ENCODE measurements around the gene ABHD17A. TPM values are rescaled to one million over a fixed set of nuclear protein-coding genes. Genes with fewer than 3 reads are reported as not detected.
"Not testable (repeated sequence)": the region's sequence is repeated elsewhere in the genome, so short reads cannot be mapped to it uniquely, and the experiment has no call there.

The ABHD17A gene
- total RNA-seq, 1 donor from 2014 or later: 283 TPM

DNA sequence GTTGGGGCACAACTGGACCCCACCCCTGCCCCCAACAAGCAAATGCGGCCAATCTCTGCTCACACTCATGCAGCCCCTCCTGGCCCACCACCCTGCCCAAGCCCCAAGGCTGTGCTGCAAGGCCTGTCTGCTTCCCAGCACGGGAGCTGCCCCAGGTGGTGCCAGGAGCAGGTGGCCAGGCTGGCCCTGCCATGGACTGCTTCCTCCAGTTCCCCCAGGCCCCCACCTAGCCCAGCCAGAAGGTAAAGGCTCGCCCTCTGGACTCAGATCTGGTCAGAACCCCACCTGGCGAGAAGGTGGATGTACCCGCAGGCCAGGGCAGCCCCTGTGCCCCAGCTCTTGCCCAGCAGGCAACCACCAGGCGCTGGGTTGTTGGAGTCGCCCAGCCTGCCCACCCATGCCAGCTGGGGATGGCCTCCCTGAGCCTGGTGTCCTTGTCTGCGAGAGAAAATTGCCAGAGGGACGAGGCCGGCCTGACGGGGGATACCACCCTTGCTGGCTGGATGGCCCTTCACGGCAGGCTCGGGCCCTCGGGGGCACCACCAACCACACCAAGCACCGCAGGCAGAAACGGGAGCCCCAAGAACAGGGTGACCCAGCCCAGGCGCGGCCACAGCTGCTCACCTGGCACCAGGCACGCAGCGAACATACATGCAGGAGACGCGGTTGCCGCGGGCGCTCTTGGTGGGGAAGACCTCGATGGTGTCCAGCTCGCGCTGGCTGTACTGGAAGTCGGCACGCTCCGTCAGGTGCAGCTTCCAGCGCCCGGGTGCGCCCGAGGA, 4.5 kb downstream of the ABHD17A start:
- Mint-ChIP-seq H3K27me3 (ENCODE audit: unreplicated experiment) (peaks cover 38% of the 10 kb centered on the region), H3K36me3 (ENCODE audit: low read depth, unreplicated experiment) (peaks cover 19% of the 10 kb centered on the region), H3K27ac (ENCODE audit: unreplicated experiment) (peak overlapping the region; percentile 57), H3K9me3 (ENCODE audit: unreplicated experiment) (no peaks in the 10 kb centered on the region), H3K4me1 (ENCODE audit: unreplicated experiment) (peaks cover 25% of the 10 kb centered on the region), H3K4me3 (ENCODE audit: unreplicated experiment) (no peak overlapping the region)
- no peak for DNase-seq (ENCODE audit: low spot score)
- TF ChIP-seq, protein P1, sequence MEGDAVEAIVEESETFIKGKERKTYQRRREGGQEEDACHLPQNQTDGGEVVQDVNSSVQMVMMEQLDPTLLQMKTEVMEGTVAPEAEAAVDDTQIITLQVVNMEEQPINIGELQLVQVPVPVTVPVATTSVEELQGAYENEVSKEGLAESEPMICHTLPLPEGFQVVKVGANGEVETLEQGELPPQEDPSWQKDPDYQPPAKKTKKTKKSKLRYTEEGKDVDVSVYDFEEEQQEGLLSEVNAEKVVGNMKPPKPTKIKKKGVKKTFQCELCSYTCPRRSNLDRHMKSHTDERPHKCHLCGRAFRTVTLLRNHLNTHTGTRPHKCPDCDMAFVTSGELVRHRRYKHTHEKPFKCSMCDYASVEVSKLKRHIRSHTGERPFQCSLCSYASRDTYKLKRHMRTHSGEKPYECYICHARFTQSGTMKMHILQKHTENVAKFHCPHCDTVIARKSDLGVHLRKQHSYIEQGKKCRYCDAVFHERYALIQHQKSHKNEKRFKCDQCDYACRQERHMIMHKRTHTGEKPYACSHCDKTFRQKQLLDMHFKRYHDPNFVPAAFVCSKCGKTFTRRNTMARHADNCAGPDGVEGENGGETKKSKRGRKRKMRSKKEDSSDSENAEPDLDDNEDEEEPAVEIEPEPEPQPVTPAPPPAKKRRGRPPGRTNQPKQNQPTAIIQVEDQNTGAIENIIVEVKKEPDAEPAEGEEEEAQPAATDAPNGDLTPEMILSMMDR (IDR thresholded peaks at IDR 0.05; ENCODE audit: unreplicated experiment): no peak

DNA sequence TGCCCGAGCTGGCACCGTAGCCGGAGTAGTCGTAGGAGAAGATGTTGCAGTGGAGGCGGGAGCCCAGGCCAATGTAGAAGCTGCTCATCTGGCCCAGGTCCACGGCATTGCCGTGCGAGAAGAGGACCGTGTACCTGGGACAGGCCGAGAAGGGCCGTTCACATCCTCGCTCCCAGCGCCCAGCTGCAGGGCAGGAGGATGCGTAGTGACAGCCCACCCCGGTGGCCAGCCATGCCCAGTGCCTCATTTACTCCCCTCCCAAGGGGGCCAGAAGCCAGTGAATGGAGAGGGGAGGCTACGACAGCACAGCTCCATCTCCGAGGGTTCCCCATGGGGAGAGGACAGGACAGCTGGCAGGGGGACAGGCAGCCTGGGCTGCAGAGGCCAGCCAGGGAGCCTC, 5.3 kb downstream of the ABHD17A start:
- Mint-ChIP-seq H3K36me3 (ENCODE audit: low read depth, unreplicated experiment) (peaks cover 19% of the 10 kb centered on the region), H3K4me1 (ENCODE audit: unreplicated experiment) (peaks cover 30% of the 10 kb centered on the region), H3K27me3 (ENCODE audit: unreplicated experiment) (peaks cover 42% of the 10 kb centered on the region), H3K27ac (ENCODE audit: unreplicated experiment) (peak overlapping the region; percentile 57)
- DNase-seq (ENCODE audit: low spot score); H3K9me3 Mint-ChIP-seq (ENCODE audit: unreplicated experiment); H3K4me3 Mint-ChIP-seq (ENCODE audit: unreplicated experiment): not testable (repeated sequence)

DNA sequence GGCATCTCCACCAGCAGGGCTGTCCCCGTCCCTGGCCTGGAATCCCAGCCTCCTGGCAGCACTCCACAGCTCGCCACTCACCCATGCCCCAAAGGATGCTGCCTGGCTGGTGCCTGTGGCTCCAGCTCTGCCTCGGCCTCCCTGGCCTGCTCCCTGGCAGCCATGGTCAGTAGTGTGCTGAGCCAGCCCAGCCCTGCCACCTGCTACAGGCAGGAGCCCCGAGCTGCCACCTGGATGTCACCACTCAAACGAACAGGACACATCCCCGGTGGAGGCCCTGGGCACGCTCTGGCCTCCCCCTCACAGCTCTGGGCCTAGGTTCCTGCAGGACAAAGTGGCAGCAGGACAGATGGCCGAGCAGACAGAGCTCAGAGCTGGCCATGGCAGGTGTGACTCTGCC, 6.7 kb downstream of the ABHD17A start:
- not testable (repeated sequence) for H3K27ac Mint-ChIP-seq (ENCODE audit: unreplicated experiment); H3K9me3 Mint-ChIP-seq (ENCODE audit: unreplicated experiment); H3K4me3 Mint-ChIP-seq (ENCODE audit: unreplicated experiment); DNase-seq (ENCODE audit: low spot score)
- Mint-ChIP-seq H3K36me3 (ENCODE audit: low read depth, unreplicated experiment) (peaks cover 12% of the 10 kb centered on the region), H3K27me3 (ENCODE audit: unreplicated experiment) (peaks cover 41% of the 10 kb centered on the region), H3K4me1 (ENCODE audit: unreplicated experiment) (peaks cover 29% of the 10 kb centered on the region)

- not testable (repeated sequence) for H3K9me3 Mint-ChIP-seq (ENCODE audit: unreplicated experiment); H3K36me3 Mint-ChIP-seq (ENCODE audit: low read depth, unreplicated experiment); H3K27ac Mint-ChIP-seq (ENCODE audit: unreplicated experiment); DNase-seq (ENCODE audit: low spot score); H3K4me3 Mint-ChIP-seq (ENCODE audit: unreplicated experiment)
- Mint-ChIP-seq H3K27me3 (ENCODE audit: unreplicated experiment) (peaks cover 32% of the 10 kb centered on the region), H3K4me1 (ENCODE audit: unreplicated experiment) (peaks cover 16% of the 10 kb centered on the region)
Observed at GRCh38 chr19:1877280-1877660, 8.0 kb downstream of the ABHD17A start.

- DNase-seq (ENCODE audit: low spot score); H3K36me3 Mint-ChIP-seq (ENCODE audit: low read depth, unreplicated experiment); H3K9me3 Mint-ChIP-seq (ENCODE audit: unreplicated experiment): not testable (repeated sequence)
- H3K27ac Mint-ChIP-seq (ENCODE audit: unreplicated experiment): peak overlapping the region; percentile 74
- peak overlapping the region; percentile 90 for H3K4me3 Mint-ChIP-seq (ENCODE audit: unreplicated experiment)
- peaks cover 16% of the 10 kb centered on the region for H3K4me1 Mint-ChIP-seq (ENCODE audit: unreplicated experiment)
- TF ChIP-seq, protein P1 (IDR thresholded peaks at IDR 0.05; ENCODE audit: unreplicated experiment): peak; percentile 5
- H3K27me3 Mint-ChIP-seq (ENCODE audit: unreplicated experiment): peaks cover 27% of the 10 kb centered on the region
Observed at GRCh38 chr19:1876496-1877279, 8.6 kb downstream of the ABHD17A start.

DNA sequence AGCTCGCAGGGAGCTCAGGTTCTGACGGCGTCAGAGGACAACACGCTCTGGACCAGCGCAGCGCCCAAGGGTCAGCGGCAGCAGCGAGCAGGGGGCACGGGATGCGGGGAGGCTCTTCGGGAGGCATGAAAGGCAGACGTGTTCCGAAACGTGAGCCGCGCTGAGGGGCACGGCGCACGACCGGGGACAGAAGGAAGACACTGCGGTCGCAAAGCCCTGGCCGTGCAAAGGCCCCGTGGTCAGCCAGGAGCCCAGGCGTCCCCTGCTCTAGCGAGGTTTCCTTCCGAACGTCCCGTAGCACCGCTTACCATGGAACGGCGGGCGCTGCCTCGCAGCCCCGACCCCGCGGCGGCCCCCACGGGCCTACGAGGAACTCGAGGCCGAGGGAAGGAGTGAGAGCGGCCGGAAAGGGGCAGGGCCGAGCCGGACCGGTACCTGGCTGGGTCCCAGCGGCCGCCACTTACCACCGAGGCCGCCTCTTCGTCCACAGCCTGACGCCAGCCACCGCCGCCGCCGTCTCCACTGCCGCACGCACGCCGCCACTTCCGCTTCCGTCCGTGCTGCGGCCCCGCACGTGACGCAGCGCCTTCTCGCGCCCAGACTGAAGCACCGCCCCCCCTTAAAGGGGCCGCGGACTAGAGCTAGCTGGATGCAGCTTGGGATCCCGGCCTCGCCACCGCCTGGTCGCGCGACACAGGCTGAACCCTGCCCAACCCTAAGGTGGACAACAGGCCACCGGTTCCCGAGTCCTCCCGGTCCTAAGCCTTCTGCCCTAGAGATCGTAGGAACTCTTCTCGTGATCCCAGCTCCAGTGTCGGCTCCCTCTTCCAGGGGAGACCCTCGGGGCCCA, 9.4 kb downstream of the ABHD17A start:
- peaks cover 27% of the 10 kb centered on the region for H3K27me3 Mint-ChIP-seq (ENCODE audit: unreplicated experiment)
- peaks cover 16% of the 10 kb centered on the region for H3K4me1 Mint-ChIP-seq (ENCODE audit: unreplicated experiment)

GRCh38 chr19:1875265-1875645, 10.0 kb downstream of the ABHD17A start:
- peaks cover 16% of the 10 kb centered on the region for H3K4me1 Mint-ChIP-seq (ENCODE audit: unreplicated experiment)
- not testable (repeated sequence) for DNase-seq (ENCODE audit: low spot score); H3K9me3 Mint-ChIP-seq (ENCODE audit: unreplicated experiment); H3K36me3 Mint-ChIP-seq (ENCODE audit: low read depth, unreplicated experiment)
- H3K27me3 Mint-ChIP-seq (ENCODE audit: unreplicated experiment): peaks cover 27% of the 10 kb centered on the region
- H3K27ac Mint-ChIP-seq (ENCODE audit: unreplicated experiment): peak overlapping the region; percentile 72
- H3K4me3 Mint-ChIP-seq (ENCODE audit: unreplicated experiment): peak overlapping the region; percentile 96

More for the DNA sequence above, 9.4 kb downstream of the ABHD17A start:
- Mint-ChIP-seq H3K4me3 (ENCODE audit: unreplicated experiment) (peak overlapping the region; percentile 96), H3K9me3 (ENCODE audit: unreplicated experiment) (no peaks in the 10 kb centered on the region), H3K36me3 (ENCODE audit: low read depth, unreplicated experiment) (peaks cover 3% of the 10 kb centered on the region), H3K27ac (ENCODE audit: unreplicated experiment) (peak overlapping the region; percentile 74)
- TF ChIP-seq, protein P1 (IDR thresholded peaks at IDR 0.05; ENCODE audit: unreplicated experiment): no peak
- peak; percentile 91 for DNase-seq (ENCODE audit: low spot score)
